SIG-M5 treated with dmso at 0.1 percent for 504 hours (cell line): ENCODE results near the gene ITGB2.

Experiments used
- DNase-seq: peaks from one replicate; lab custom pipeline; 2025; ENCODE audit not compliant: unreplicated experiment; lab: John Stamatoyannopoulos, UW

The ITGB2 gene

DNA sequence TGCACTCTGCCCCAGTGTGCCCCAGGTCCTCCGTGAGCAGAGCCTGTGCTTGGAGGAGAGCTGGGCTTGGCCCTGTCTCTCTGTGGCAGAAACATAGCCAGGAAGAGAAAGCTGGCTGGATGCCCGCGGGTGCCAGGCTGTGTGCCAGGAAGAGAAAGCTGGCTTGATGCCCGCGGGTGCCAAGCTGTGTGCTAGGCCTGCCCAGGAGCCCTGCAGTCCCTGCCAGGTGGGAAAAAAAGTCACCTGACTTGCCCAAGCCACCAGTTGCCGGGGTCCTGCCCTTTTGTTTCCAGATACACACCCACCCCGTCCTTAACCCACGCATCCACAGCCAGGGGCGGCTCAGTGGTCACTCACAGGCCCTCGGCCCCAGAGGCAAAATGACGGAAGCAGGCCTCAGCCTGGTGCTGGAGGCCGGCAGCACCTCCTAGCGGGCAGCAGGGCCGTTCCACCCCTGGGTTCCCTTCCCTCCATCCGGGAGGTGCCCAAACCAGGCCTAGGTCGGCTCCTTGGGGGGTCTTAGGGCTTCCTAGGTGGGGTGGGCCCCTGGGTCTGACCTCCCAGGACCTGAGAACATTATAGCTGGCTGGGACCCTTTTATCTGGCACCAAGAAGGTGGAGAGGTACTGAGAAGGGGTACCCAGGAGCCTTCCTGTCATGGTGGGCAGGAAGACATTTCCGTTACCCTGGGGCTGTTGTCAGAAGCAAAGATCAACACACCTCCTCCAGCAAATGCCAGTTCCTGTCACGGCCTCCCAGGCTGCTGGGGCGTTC, 9.1 kb downstream of the ITGB2 start:
- peak; percentile 29 for DNase-seq

GRCh38 chr21:44911068-44911383, 9.7 kb downstream of the ITGB2 start:
- no peak for DNase-seq

GRCh38 chr21:44910229-44911067, 10.3 kb downstream of the ITGB2 start:
- DNase-seq, result no peak

DNA sequence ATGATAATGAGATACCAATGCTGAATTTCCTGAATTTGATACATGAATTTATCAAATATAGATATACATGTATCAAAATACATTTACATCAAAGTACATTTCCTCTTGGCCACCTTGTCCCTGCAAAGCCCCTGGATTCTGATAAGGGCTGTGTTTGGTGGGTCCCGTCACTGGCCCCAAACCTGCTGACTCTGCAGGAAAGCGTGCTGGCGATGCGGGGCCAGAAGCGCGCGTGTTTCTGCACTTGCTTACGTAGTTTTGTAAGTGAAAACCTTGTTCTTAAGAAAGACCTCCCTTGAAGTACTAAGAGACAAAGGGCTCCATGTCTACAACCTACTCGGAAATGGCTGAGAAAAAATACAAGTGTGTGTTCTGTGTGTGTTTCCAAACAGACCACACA, 11.0 kb downstream of the ITGB2 start:
- DNase-seq, result no peak

DNA sequence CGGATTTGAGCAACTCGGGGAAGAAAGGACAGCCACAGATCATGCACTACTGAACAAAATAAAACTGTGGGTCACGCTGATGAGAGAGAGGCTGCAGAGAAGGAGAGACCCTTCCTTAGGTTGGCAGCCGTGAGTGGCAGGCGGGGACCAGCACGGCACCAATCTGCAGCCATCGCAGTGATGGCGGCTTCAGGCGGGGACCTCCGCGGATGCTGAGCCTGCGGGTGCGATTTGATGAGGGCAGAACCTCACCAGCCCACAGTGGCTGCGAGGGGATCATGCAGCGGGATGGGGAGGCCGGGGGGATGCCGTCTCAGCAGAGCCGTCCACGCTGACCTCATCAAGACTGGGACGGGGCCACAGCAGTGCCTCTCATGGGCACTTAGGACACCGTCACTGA, 11.8 kb downstream of the ITGB2 start:
- no peak for DNase-seq

DNA sequence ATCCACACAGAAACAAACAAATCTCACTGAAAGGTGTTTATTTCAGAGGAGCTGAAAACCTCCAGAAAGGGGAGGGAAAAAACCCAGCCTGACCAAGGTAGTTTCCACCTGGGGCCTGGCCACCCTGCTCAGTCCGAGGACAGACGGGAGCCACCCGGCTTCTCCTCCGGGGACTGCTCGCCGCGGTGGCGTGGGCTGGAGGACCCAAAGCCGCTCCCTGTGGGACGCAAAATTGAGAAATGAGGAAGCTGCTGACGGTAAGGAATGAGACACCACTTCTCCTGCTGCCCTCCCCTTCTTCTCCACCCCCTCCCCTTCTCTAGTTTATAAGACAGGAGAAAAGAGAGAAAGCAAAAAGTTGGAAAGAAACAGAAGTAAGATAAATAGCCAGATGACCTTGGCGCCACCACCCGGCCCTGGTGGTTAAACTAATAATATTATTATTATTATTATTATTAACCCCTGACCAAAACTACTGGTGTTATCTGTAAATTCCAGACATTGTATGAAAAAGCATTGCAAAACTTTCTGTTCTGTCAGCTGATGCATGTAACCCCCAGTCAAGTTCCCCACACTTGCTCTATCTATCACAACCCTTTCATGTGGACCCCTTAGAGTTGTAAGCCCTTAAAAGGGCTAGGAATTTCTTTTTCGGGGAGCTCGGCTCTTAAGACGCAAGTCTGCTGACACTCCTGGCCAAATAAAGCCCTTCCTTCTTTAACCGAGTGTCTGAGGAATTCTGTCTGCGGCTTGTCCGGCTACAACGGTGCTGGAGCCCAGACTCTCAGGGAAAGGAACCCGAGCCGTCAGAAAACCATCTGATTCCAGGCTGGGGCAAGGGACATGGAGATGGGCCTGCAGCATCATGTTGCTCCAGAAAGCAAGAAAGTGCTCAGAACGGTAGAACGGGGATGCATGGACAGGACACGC, 12.5 kb downstream of the ITGB2 start:
- DNase-seq, result peak; percentile 72

- DNase-seq, result no peak
Observed at GRCh38 chr21:44907225-44907965, 13.3 kb downstream of the ITGB2 start.

DNA sequence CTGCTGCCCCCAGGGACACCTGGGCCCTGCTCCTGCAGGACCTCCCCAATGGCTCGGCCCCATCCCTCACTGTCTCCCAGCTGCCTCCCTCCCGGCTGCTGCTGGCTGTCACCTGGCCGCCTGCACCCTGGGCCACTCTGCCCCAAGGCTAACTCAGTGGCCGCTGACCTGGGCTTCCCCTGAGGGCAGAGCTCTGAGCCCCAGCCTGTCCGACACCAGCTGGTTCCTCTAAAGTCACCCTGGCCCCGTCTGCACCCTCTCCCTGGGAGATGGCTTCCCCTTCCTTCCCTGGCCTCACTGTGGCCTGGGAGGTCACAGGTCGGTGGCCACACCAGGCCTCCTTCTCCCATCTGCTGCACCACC, 15.0 kb downstream of the ITGB2 start:
- no peak for DNase-seq

DNA sequence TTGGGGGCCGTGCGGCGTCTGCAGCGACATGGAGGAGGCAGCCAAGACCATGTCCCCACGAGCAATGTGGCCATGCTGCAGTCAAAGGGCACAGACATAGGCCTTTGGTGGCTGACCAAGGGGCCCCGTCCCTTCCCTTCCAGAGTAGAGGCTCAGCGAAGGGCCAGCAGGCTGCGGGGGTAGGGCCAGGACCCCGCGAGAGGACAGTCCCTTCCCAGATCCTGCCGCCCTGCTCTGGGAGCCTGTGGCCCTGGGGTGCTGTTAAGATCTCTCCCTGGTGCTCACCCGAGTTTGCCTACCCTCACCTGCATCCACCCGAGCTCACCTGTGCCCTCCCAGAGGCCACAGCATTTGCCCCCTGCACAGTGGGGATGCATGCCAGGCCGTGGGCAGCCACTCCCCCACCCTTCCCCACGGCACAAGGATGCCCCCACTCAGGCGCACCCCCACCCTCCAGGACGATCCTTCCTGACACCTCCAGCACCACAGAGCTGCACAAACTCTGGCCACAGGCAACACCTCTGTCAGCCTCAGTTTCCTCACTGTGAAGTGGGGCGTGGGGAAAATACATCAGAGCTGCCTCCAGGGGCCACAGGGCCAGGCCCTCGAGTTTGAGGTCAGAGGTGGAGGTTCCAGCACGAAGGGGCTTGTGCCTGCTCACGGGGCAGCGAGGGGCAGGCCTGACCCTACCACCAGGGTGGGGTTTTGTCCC, 15.5 kb downstream of the ITGB2 start:
- DNase-seq, result no peak

- no peak for DNase-seq
Observed at GRCh38 chr21:44904141-44904923, 16.4 kb downstream of the ITGB2 start.

- no peak for DNase-seq
Observed at GRCh38 chr21:44903689-44904088, 17.0 kb downstream of the ITGB2 start.

- DNase-seq, result no peak
Observed at GRCh38 chr21:44903050-44903685, 17.5 kb downstream of the ITGB2 start.

DNA sequence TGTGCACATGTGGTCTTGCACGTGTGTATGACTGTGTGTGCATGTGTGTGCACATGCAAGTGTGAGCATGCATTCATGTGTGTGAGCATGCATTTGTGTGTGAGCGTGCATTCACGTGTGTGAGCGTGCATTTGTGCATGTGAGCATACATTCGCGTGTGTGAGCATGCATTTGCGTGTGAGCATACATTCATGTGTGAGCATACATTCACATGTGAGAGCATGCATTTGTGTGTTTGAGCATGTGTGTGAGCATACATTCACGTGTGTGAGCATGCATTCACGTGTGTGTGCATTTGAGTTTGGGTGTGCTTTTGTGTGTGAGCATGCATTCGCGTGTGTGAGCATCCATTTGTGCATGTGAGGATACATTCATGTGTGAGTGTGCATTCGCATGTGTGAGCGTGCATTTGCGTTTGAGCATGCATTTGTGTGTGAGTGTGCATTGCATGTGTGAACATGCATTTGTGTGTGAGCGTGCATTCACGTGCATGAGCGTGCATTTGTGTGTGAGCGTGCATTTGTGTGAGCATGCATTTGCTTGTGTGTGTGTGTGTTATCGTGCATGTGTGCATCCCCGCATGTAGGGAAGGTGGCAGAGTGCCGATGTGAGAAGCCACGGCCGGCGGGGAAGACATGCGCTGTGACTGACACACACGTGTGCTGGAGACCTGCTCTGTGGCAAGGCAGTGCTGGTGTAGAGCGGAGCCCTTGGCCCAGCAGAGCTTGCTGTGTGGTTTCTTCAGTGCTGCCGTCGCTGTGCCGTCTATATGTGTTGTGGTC, 18.2 kb downstream of the ITGB2 start:
- DNase-seq, result no peak

- no peak for DNase-seq
Observed at GRCh38 chr21:44901391-44902074, 19.2 kb downstream of the ITGB2 start.

DNA sequence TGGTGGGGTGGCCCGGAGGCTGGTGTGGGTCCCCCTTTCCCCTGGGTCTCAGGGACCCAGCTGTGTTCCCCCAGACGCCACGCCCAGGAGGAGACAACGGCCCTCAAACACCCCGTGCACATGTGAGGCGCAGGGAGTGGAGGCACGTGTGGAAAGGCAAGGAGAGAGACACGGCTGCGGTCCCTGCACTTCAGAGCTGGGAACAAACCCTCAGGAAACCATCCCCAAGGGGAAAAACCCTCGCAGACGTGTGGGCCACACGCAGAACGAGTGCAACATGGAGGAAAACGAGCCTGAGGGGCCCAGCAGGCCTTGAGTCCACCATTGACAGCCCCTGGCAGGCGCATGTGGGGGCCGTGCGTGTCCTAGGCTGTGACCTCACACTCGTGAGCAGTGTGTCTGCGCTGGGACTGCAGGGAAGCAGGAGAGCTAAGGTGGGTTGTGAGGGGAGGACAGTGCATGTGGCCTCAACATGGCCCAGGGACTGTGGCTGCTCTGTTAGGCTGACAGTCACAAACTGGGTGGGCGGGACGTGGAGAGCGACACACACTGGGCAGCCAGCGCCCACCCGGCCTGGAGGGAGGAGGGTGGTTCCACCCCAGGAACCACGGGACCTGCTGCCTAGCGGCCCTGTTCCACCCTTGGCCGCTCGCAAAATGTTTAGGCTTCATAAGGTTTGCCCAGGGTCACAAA, 20.0 kb downstream of the ITGB2 start:
- no peak for DNase-seq

DNA sequence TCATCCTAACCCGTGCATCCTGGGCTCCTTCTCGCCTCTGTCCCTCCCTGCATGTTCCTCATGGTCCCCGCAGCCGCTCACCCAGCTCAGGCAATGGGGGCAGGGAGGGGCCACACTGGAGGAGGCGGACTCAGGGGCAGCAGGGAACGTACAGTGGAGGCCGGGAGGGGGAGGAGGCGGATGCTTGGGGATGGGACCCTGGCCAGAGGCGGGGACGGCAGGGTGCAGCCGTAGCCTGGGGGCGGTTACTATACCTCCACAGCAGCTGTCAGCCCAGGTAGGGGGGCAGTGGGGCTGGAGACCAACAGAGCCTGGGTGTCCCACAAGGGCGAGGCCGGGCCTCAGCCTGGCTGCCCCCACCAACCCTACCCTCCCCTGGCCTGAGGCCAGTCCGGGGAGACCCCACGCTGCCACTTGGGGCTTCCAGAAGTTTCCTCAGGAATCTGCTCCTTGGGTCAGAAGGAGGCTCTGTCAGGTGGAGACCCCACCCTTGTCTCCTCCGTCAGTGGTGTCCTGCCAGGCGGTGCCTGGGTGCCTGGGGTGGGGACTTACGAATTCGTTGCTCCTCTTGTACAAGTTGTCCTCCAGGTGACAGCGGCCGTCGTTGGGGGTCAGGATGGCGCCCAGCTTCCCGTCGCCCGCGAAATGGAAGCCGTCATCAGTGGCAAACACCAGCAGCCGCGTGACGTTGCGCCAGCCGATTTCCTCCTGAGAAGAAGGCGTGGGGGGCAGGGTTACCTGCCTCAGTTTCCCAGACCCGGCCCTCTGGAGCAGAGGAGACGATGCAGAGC, 20.7 kb downstream of the ITGB2 start:
- DNase-seq, result no peak
